Measurements from ENCODE around the gene LTBP3.

LTBP3 gene

GRCh38 chr11:65585396-65586246, 27.5 kb upstream of the LTBP3 start:
- no peak for DNase-seq

DNA sequence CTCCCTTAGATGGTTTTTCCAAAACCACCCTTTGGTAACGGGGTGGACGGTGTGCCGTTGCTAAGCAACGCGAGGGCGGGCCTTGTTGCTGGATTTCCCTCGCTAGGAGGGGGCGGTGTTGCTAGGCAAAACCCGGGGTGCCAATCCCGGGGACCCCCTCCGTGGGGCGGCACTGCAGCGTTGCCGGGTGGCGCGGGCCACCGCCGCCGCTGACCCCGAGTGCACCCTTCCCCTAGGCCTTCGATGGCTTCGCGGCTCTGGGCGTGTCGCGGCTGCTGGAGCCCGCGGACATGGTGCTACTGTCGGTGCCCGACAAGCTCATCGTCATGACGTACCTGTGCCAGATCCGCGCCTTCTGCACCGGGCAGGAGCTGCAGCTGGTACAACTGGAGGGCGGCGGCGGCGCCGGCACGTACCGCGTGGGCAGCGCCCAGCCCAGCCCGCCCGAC, 26.6 kb upstream of the LTBP3 start:
- DNase-seq = no peak

- no peak for DNase-seq
Measured at GRCh38 chr11:65584106-65584505, 25.9 kb upstream of the LTBP3 start.

DNA sequence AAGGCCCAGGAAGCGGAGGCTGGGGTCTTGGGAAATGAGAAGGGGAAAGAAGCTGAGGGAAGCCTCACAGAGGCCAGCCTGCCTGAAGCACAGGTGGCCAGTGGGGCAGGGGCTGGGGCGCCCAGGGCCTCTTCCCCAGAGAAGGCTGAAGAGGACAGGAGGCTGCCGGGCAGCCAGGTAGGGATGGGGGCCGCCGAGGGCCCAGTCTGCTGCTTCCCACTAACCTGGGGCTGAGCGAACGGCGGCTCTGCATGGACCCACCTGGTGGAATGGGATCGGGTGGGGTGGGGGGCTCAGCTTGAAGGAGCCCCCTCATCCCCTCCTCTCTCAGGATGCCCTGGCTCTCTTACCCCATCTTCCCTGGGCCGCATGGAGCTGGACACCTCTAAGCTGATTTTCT, 25.4 kb upstream of the LTBP3 start:
- DNase-seq = no peak

DNA sequence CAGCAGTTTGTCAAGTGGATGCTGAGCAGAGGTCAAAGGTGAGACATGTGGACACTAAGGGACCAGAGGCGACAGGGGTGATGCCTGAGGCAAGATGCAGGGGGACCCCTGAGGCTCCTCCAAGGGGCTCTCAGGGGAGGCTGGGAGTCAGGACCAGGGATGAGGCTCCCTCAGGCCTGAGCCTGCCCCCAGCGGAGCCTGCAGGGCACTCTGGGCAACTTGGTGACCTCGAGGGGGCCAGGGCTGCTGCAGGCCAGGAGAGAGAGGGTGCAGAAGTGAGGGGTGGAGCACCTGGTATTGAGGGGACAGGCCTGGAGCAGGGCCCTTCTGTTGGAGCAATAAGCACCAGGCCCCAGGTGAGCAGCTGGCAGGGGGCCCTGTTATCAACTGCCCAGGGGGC, 23.8 kb upstream of the LTBP3 start:
- no peak for DNase-seq

DNA sequence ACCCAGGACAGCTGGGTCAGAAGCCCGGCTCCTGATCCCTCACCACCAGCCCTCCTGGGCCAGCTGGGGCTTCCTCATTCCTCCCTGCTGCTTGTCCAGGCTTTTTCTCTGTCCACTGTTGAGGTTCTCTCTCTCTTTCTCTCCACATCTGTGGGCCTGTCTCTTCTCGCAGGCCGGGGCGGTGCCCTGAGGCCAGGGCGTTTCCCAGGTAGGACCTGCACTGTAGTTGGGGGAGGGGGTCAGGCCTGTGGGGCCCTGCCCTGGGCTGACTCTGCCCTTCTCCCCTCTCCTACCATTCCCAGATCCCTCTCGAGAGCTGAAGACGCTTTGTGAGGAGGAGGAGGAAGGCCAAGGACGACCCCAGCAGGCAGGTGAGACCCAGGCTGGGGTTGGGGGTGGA, 22.6 kb upstream of the LTBP3 start:
- no peak for DNase-seq

DNA sequence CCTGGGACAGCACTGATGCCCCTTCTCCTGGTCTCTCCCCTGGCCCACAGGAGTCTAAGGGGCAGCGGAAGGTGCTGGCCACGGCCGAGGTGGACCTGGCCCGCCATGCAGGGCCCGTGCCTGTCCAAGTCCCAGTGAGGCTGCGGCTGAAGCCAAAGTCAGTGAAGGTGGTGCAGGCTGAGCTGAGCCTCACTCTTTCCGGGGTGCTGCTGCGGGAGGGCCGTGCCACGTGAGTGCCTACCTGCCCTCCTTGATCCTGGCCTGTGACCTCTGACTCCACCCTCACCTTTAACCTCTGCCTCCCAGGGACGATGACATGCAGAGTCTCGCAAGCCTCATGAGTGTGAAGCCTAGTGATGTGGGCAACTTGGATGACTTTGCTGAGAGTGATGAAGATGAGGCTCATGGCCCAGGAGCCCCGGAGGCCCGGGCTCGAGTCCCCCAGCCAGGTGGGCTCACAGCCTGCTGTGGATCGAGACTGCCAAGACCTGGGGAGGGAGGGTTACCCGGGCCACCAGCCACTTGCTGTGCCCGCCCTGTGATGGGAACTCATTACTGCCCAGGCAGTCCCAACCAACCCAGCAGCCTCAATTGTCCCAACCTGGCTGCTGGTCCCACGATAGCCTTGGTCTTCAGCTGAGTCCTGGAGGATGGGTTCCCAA, 22.0 kb upstream of the LTBP3 start:
- DNase-seq = no peak

- no peak for DNase-seq
Measured at GRCh38 chr11:65579291-65579690, 21.1 kb upstream of the LTBP3 start.

DNA sequence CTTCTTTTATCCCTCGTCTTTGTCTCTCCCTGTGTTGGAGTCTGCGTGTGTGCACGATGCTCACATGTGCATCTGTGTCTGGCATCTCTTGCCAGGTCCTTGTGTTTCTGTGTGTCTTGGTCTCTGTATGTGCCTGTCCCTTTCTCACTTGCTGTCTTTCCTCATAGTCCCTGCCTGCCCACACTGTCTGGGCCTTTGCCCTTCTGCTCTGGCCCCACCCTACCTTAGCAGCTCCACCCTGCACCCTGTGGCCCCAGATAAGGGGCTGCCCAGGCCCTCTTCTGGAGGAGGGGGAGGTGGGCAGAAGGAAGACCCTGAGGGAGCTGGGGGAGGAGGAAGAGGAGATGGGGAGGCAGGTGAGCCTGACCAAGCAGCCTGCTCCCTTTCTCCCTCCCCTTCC, 20.5 kb upstream of the LTBP3 start:
- no peak for DNase-seq

GRCh38 chr11:65578134-65578533, 20.0 kb upstream of the LTBP3 start:
- no peak for DNase-seq

DNA sequence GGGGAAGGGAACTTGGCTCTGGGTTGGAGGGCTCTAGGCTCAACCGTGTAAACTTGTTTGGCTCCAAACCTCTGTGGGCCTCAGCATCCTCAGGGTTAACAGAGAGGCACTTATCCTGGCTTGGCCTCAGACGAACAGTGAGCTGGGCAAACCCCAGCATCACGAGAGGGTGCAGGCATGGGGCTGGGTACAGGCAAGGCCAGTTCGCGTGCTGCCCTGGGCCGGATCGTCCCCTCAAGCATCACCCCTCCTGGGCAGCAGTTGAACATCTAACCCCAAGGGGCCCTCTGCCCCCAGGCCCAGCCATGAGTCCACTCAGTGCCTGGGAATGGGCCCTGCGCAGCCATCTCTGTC, 19.6 kb upstream of the LTBP3 start:
- DNase-seq = no peak

GRCh38 chr11:65576867-65577755, 19.0 kb upstream of the LTBP3 start:
- no peak for DNase-seq

- DNase-seq = no peak
Measured at GRCh38 chr11:65576232-65576866, 18.2 kb upstream of the LTBP3 start.

GRCh38 chr11:65575568-65576231, 17.5 kb upstream of the LTBP3 start, which contains the start of gene EHBP1L1:
Gene EHBP1L1 (plus strand): TSS chr11:65576053. CDS start chr11:65576303, 250 bp downstream.
- peak; percentile 74 for DNase-seq

DNA sequence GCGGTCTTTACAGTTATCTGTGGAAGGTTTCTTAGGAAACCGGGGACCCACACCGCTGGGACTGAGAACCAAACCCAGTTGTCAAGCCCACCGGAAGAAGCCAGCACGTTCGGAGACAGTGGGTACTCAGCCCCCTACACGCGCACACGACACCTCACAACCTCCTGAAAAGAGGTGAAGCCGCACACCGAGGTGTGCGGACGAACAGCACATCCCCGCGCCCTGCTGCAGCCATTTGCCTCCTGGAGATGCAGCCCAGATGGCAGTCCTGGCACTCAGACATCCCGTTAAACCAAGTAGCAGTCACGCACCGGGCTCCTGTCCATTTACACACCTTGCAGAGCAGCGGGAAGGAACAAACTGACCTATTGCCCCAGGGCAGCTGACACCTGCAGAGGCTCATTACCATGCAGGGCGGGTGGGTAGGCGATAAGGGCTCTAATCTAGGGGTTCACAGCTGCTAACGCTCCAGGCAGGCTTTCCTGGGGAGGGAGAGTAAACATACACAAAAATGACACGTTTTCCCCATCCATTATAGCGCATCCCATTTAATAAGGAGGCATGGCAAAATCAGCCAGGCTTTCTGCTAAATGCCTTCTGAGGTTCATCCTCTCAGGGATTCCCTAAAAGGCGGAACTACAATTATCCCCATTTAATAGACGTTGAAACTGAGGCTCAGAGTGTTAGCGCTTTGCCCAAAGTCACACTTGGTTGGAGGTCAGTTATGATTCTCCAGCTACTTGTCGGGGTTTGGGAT, 16.8 kb upstream of the LTBP3 start:
- no peak for DNase-seq

DNA sequence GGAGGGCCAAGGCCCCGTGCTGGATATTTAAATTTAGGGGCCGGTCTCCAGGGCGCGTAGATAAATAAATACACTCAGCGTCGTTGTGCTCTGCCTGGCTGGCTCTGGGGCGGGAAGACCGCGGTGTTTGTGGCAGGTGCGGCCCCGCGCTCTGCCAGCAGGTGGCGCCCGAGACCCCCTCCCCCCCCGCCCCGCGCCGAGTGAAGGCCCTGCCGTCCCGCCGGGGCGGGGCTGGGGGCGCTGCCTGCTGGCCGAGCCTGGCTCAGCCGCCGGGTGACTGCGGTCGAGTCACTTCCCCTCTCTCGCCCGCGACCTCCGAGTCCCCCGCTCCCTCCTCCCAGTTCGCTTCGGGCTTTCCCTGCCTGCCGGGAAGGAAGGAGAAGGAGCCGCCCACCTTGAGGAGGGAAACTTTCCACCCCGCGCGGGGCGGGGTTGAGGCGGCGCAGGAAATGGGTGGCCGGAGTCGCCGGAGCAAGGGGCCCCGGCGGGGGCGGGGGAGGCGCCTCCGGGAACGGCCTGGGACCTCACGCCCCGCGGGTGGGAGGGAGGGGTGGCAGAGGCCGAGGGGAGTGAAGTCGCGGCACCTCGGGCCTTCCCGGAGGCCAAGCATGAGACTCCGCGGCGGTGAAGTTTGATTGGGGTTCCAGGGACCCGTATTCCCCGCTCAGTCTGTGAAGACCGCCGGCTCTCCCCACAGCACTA, 16.1 kb upstream of the LTBP3 start:
- peak; percentile 79 for DNase-seq

DNA sequence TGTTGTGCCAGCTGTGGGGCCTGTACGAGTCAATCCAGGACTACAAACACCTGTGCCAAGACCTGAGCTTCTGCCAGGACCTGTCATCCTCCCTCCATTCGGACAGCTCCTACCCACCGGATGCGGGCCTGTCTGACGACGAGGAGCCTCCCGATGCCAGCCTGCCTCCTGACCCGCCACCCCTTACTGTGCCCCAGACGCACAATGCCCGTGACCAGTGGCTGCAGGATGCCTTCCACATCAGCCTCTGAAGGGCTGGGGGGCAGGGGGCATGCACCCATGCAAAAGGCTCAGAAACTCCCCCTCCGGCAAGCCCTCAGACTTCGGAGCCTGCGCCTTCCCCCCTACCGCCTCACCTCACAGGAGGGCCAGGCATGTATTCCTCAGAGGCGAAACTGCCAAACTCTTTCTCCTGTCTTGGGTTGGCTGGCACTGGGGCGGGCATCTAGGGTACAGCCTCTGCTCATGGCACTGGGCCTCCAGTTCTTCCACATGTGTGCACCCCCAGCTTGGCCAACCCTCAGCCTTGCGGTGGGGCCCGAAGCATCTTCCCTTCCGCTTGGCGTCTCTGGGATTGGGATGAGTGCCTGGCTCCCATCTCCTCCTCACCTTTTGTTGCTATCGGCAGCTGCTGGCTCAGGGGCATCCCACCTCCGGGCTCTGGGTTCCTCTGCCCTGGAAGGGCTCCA, 15.4 kb upstream of the LTBP3 start:
- no peak for DNase-seq

GRCh38 chr11:65572356-65573051, 14.3 kb upstream of the LTBP3 start, which contains the start of gene FAM89B:
Gene FAM89B (plus strand): TSS chr11:65572538. CDS start chr11:65572670, 132 bp downstream.
- DNase-seq = peak; percentile 83

- no peak for DNase-seq
Measured at GRCh38 chr11:65571940-65572339, 13.8 kb upstream of the LTBP3 start.
